GM12865 (cell line): ENCODE data around the gene SULT1C2.
"Not testable (repeated sequence)": the region's sequence is repeated elsewhere in the genome, so short reads cannot be mapped to it uniquely, and the experiment has no call there.

Source experiments
- DNase-seq: peaks from one replicate; pipeline ENCODE4 v3.0.0; 2010; ENCODE audit warnings: low read depth
- H3K4me3 ChIP-seq: 2 replicates; pipeline ENCODE4 v1.5.1; 2011; ENCODE audit warnings: mild to moderate bottlenecking, low read depth, low read length, control low read depth
- CTCF ChIP-seq: IDR thresholded peaks from 2 replicates; pipeline ENCODE4 v1.5.1; 2011; ENCODE audit warnings: low read length, control low read depth, low read depth, inconsistent platforms; ENCODE audit not compliant: insufficient read depth; ENCODE audit errors: missing control alignments

SULT1C2 gene

GRCh38 chr2:108270346-108270745 lies 18.3 kb upstream of the SULT1C2 start:
- TF ChIP-seq CTCF = no peak
- H3K4me3 ChIP-seq = no peak overlapping the region
- no peak for DNase-seq

- no peak for DNase-seq
- no peak overlapping the region for H3K4me3 ChIP-seq
- no peak for TF ChIP-seq CTCF
Observed at GRCh38 chr2:108270768-108271506, 17.8 kb upstream of the SULT1C2 start.

GRCh38 chr2:108271691-108272253 lies 16.9 kb upstream of the SULT1C2 start:
- DNase-seq = no peak
- TF ChIP-seq CTCF = no peak
- H3K4me3 ChIP-seq = no peak overlapping the region

GRCh38 chr2:108278631-108279030 lies 10.1 kb upstream of the SULT1C2 start:
- DNase-seq = no peak
- no peak for TF ChIP-seq CTCF
- no peak overlapping the region for H3K4me3 ChIP-seq

GRCh38 chr2:108279468-108279867 lies 9.2 kb upstream of the SULT1C2 start:
- no peak for TF ChIP-seq CTCF
- H3K4me3 ChIP-seq = no peak overlapping the region
- DNase-seq = no peak

- TF ChIP-seq CTCF = no peak
- no peak for DNase-seq
- H3K4me3 ChIP-seq = no peak overlapping the region
Observed at GRCh38 chr2:108280466-108280865, 8.2 kb upstream of the SULT1C2 start.

GRCh38 chr2:108284566-108284965 lies 4.1 kb upstream of the SULT1C2 start:
- H3K4me3 ChIP-seq, DNase-seq: not testable (repeated sequence)
